SK-N-SH (cell line): ENCODE data around the gene RHNO1. TPM values are rescaled to one million over a fixed set of nuclear protein-coding genes. Genes with fewer than 3 reads are reported as not detected.

ENCODE experiments used
- CTCF ChIA-PET: fragments of 300-600, 350-600 bp; formaldehyde crosslinking; extraction: SDS; loops from one replicate; lab custom pipeline; 2021; lab: Yijun Ruan, JAX
- POLR2A ChIA-PET: fragments of 350-600 bp; sonication (Branson Sonifier 250); formaldehyde crosslinking; extraction: SDS; loops from one replicate; lab custom pipeline; 2020; ENCODE audit warnings: antibody characterized with exemption, inconsistent platforms; lab: Yijun Ruan, JAX
- DNase-seq: peaks from one replicate; pipeline ENCODE4 v3.0.0; 2012
- H2AFZ ChIP-seq: fragments of 200-600 bp; sonication (generic); 2 replicates; pipeline ENCODE4 v1.8.1; 2016; ENCODE audit warnings: antibody characterized with exemption, mild to moderate bottlenecking, low read depth
- H3F3A ChIP-seq: fragments of 200-600 bp; sonication (generic); replicated peaks from 2 replicates; pipeline ENCODE3; 2016; ENCODE audit warnings: antibody characterized with exemption, mild to moderate bottlenecking; ENCODE audit not compliant: insufficient read depth
- H3K27ac ChIP-seq, 2 experiments: fragments of 200-500 bp in 1 of 2; fragments of 200-600 bp in 1 of 2; sonication (Bioruptor generic) in 1 of 2; sonication (generic), shearing (Covaris generic) in 1 of 2; 2 replicates each; pipeline versions ENCODE4 v1.5.1 to v1.6.1; 2014 to 2016; ENCODE audit warnings: low read depth in 2 of 2, inconsistent platforms in 1 of 2, low read length in 1 of 2, mild to moderate bottlenecking in 1 of 2, mixed read lengths in 1 of 2
- H3K27me3 ChIP-seq: fragments of 200-600 bp; sonication (generic), shearing (Covaris generic); 2 replicates; pipeline ENCODE4 v1.6.1; 2016; ENCODE audit warnings: mixed run types; ENCODE audit not compliant: insufficient read depth
- H3K36me3 ChIP-seq, 2 experiments: fragments of 200-500 bp in 1 of 2; fragments of 200-600 bp in 1 of 2; sonication (Bioruptor generic) in 1 of 2; sonication (generic) in 1 of 2; replicated peaks in 1 of 2; 2 replicates each; pipeline versions ENCODE3 to v1.5.1; 2014 to 2016; ENCODE audit warnings: low read length in 1 of 2, mild to moderate bottlenecking in 1 of 2; ENCODE audit not compliant: insufficient read depth in 2 of 2, control insufficient read depth in 1 of 2
- H3K4me1 ChIP-seq, 2 experiments: fragments of 200-500 bp in 1 of 2; fragments of 200-600 bp in 1 of 2; sonication (Bioruptor generic) in 1 of 2; sonication (generic), shearing (Covaris generic) in 1 of 2; 2 replicates each; pipeline versions ENCODE4 v1.5.1 to v1.6.1; 2014 to 2016; ENCODE audit warnings: low read depth in 1 of 2, low read length in 1 of 2, mixed run types in 1 of 2; ENCODE audit not compliant: insufficient read depth in 2 of 2, control insufficient read depth in 1 of 2
- H3K4me2 ChIP-seq: fragments of 200-600 bp; sonication (generic), shearing (Covaris generic); 2 replicates; pipeline ENCODE4 v1.6.1; 2017; ENCODE audit warnings: mixed run types
- H3K4me3 ChIP-seq, 2 experiments: fragments of 200-500 bp in 1 of 2; fragments of 200-600 bp in 1 of 2; sonication (Bioruptor generic) in 1 of 2; sonication (generic), shearing (Covaris generic) in 1 of 2; 2 replicates each; pipeline versions ENCODE4 v1.5.1 to v1.8.1; 2014 to 2016; ENCODE audit warnings: low read depth in 2 of 2, inconsistent platforms in 1 of 2, low read length in 1 of 2, mild to moderate bottlenecking in 1 of 2, mixed read lengths in 1 of 2, moderate library complexity in 1 of 2
- H3K79me2 ChIP-seq: fragments of 200-600 bp; sonication (generic); 2 replicates; pipeline ENCODE4 v1.8.1; 2017; ENCODE audit warnings: mild to moderate bottlenecking; ENCODE audit not compliant: insufficient read depth
- H3K9ac ChIP-seq: fragments of 200-600 bp; sonication (generic); 2 replicates; pipeline ENCODE4 v1.6.1; 2017; ENCODE audit warnings: mixed run types
- H3K9me2 ChIP-seq: fragments of 200-600 bp; sonication (generic); 2 replicates; pipeline ENCODE4 v1.6.1; 2017; ENCODE audit warnings: mixed run types
- H3K9me3 ChIP-seq: fragments of 200-600 bp; sonication (generic); 2 replicates; pipeline ENCODE4 v1.6.1; 2017; ENCODE audit warnings: mixed run types, mild to moderate bottlenecking, moderate library complexity
- H4K20me1 ChIP-seq: fragments of 200-600 bp; sonication (generic); 2 replicates; pipeline ENCODE4 v1.6.1; 2017; ENCODE audit warnings: mild to moderate bottlenecking, mixed run types; ENCODE audit not compliant: insufficient read depth
- EP300 ChIP-seq, 2 experiments: IDR thresholded peaks; 2 replicates each; pipeline versions ENCODE4 v1.4.0 to v1.6.1; 2012; ENCODE audit warnings: borderline replicate concordance in 1 of 2, low read depth in 1 of 2, low read length in 1 of 2
- EZH2phosphoT487 ChIP-seq: fragments of 200-600 bp; sonication (generic); IDR thresholded peaks from 2 replicates; pipeline ENCODE4 v1.6.1; 2017; ENCODE audit warnings: low read depth, mixed run types, mild to moderate bottlenecking, antibody characterized with exemption, moderate library complexity, borderline replicate concordance
- FOSL2 ChIP-seq: IDR thresholded peaks from 2 replicates; pipeline ENCODE4 v1.4.0; 2012; ENCODE audit warnings: low read depth, mild to moderate bottlenecking, moderate library complexity, borderline replicate concordance
- FOXJ3 ChIP-seq: sonication (generic); formaldehyde crosslinking; IDR thresholded peaks from 2 replicates; pipeline ENCODE4 v1.5.1; 2020; ENCODE audit warnings: mild to moderate bottlenecking, missing genetic modification reagents
- GABPA ChIP-seq: IDR thresholded peaks from 2 replicates; pipeline ENCODE4 v1.4.0; 2012; ENCODE audit warnings: low read depth, mild to moderate bottlenecking
- GATA2 ChIP-seq: sonication (generic); formaldehyde crosslinking; IDR thresholded peaks from 2 replicates; pipeline ENCODE4 v1.5.0; 2020; ENCODE audit warnings: mild to moderate bottlenecking, missing genetic modification reagents
- JUND ChIP-seq: IDR thresholded peaks from 2 replicates; pipeline ENCODE4 v1.4.0; 2012
- MXI1 ChIP-seq: IDR thresholded peaks from 2 replicates; pipeline ENCODE4 v1.6.1; 2012; ENCODE audit warnings: mild to moderate bottlenecking, low read depth, low read length, improper control_type of control experiment
- NRF1 ChIP-seq: IDR thresholded peaks from 2 replicates; pipeline ENCODE4 v1.6.1; 2012; ENCODE audit warnings: low read depth, mild to moderate bottlenecking, low read length
- RAD21 ChIP-seq: IDR thresholded peaks from 2 replicates; pipeline ENCODE4 v1.6.1; 2012; ENCODE audit warnings: mild to moderate bottlenecking, low read length
- RCOR1 ChIP-seq: fragments of 150-350 bp; IDR thresholded peaks from 2 replicates; pipeline ENCODE4 v1.6.1; 2017; ENCODE audit warnings: antibody characterized with exemption, low read length
- RXRA ChIP-seq: IDR thresholded peaks from 2 replicates; pipeline ENCODE4 v1.4.0; 2012; ENCODE audit warnings: low read depth, mild to moderate bottlenecking, borderline replicate concordance
- SMC3 ChIP-seq: IDR thresholded peaks from 2 replicates; pipeline ENCODE4 v1.6.1; 2012; ENCODE audit warnings: low read depth, low read length, improper control_type of control experiment
- TAF1 ChIP-seq: IDR thresholded peaks from 2 replicates; pipeline ENCODE4 v1.6.1; 2012; ENCODE audit warnings: low read depth, mild to moderate bottlenecking, low read length, moderate library complexity, borderline replicate concordance
- TCF12 ChIP-seq: IDR thresholded peaks from 2 replicates; pipeline ENCODE4 v1.4.0; 2012
- YY1 ChIP-seq: IDR thresholded peaks from 2 replicates; pipeline ENCODE4 v1.4.0; 2012; ENCODE audit warnings: low read depth, mild to moderate bottlenecking
- WGBS: methylation state at CpG from one replicate; pipeline ENCODE4 v1.1.6; 2017; ENCODE audit warnings: low lambda C conversion rate; 5-methylcytosine and 5-hydroxymethylcytosine counted together
- polyA plus RNA-seq, 3 experiments: library from polyadenylated mRNA; depleted of rRNA; stranded (reverse); fragments of >200 nt; gene quantifications; 2 replicates each; pipeline ENCODE4 v1.2.3, GENCODE V29; 2012
- TF ChIP-seq, protein P1 (sequence below): IDR thresholded peaks from 2 replicates; pipeline ENCODE4 v1.6.1; 2012; ENCODE audit warnings: mild to moderate bottlenecking, low read depth, low read length, moderate library complexity
- TF ChIP-seq, protein P2 (sequence below): IDR thresholded peaks from 2 replicates; pipeline ENCODE4 v1.4.0; 2012; ENCODE audit warnings: low read depth, borderline replicate concordance
- TF ChIP-seq, protein P3 (sequence below): fragments of 200-600 bp; sonication (generic); IDR thresholded peaks from 2 replicates; pipeline ENCODE4 v1.6.1; 2017; ENCODE audit warnings: antibody characterized with exemption, mild to moderate bottlenecking, moderate library complexity
- TF ChIP-seq, protein P4 (sequence below): fragments of 150-350 bp; IDR thresholded peaks from 2 replicates; pipeline ENCODE4 v1.6.1; 2017; ENCODE audit warnings: antibody characterized with exemption, low read length, low read depth, borderline replicate concordance

Gene RHNO1
- polyA plus RNA-seq, 1 of the 3 experiments (the other 2 are of a cell fraction): 28.9 TPM

DNA sequence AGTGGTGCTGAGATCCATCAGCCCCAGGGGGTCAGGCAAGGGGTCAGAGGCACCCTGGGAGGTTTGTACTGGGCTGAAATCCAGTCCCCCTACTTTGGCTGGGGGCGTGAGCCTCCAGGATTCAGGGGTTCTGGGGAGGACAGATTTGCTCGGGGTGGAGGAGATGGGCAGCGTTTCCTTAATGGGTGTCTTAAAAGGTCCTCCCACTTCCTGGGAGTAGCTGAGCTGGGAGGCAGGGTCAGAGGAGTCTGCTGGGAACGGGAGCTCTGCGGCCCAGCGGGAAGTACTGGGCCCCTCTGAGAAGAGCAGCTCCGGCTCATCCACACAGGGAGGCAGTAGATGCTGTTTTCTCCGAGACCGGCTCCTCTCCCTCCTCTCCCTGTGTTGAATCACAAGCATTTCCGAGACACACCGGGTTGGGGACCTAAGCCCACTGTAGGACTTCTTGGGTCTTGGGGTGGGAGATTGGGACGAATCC lies 18.0 kb upstream of the RHNO1 start:
- Histone ChIP-seq H3K9me2 (no peaks in the 10 kb centered on the region), H3K79me2 (no peaks in the 10 kb centered on the region; the same call in 1 of the 2 replicates)
- WGBS: 100% methylated on average over 2 of the region's 12 CpGs

More for the DNA sequence above, 18.0 kb upstream of the RHNO1 start:
- H3F3A ChIP-seq: peaks cover 9% of the 10 kb centered on the region
- H3K27me3 ChIP-seq: no peaks in the 10 kb centered on the region
- H3K27ac ChIP-seq: no peak overlapping the region
- H3K36me3 ChIP-seq: peaks cover 4 to 18% of the 10 kb centered on the region in 2 experiments
- TF ChIP-seq GABPA (no peak), MXI1 (no peak), FOSL2 (no peak), SMC3 (no peak), RXRA (no peak), EZH2phosphoT487 (no peak), TAF1 (no peak), YY1 (no peak), TCF12 (no peak), EP300 (IDR thresholded peaks at IDR 0.05; ENCODE audit: borderline replicate concordance in 1 of 2, low read depth in 1 of 2, low read length in 1 of 2) (no peak), GATA2 (no peak), RCOR1 (no peak), RAD21 (no peak), FOXJ3 (CRISPR knock-in tag) (no peak), JUND (no peak), NRF1 (no peak)
- TF ChIP-seq, protein P1, sequence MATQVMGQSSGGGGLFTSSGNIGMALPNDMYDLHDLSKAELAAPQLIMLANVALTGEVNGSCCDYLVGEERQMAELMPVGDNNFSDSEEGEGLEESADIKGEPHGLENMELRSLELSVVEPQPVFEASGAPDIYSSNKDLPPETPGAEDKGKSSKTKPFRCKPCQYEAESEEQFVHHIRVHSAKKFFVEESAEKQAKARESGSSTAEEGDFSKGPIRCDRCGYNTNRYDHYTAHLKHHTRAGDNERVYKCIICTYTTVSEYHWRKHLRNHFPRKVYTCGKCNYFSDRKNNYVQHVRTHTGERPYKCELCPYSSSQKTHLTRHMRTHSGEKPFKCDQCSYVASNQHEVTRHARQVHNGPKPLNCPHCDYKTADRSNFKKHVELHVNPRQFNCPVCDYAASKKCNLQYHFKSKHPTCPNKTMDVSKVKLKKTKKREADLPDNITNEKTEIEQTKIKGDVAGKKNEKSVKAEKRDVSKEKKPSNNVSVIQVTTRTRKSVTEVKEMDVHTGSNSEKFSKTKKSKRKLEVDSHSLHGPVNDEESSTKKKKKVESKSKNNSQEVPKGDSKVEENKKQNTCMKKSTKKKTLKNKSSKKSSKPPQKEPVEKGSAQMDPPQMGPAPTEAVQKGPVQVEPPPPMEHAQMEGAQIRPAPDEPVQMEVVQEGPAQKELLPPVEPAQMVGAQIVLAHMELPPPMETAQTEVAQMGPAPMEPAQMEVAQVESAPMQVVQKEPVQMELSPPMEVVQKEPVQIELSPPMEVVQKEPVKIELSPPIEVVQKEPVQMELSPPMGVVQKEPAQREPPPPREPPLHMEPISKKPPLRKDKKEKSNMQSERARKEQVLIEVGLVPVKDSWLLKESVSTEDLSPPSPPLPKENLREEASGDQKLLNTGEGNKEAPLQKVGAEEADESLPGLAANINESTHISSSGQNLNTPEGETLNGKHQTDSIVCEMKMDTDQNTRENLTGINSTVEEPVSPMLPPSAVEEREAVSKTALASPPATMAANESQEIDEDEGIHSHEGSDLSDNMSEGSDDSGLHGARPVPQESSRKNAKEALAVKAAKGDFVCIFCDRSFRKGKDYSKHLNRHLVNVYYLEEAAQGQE: no peak
- TF ChIP-seq, protein P2, sequence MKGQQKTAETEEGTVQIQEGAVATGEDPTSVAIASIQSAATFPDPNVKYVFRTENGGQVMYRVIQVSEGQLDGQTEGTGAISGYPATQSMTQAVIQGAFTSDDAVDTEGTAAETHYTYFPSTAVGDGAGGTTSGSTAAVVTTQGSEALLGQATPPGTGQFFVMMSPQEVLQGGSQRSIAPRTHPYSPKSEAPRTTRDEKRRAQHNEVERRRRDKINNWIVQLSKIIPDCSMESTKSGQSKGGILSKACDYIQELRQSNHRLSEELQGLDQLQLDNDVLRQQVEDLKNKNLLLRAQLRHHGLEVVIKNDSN: no peak
- TF ChIP-seq, protein P3, sequence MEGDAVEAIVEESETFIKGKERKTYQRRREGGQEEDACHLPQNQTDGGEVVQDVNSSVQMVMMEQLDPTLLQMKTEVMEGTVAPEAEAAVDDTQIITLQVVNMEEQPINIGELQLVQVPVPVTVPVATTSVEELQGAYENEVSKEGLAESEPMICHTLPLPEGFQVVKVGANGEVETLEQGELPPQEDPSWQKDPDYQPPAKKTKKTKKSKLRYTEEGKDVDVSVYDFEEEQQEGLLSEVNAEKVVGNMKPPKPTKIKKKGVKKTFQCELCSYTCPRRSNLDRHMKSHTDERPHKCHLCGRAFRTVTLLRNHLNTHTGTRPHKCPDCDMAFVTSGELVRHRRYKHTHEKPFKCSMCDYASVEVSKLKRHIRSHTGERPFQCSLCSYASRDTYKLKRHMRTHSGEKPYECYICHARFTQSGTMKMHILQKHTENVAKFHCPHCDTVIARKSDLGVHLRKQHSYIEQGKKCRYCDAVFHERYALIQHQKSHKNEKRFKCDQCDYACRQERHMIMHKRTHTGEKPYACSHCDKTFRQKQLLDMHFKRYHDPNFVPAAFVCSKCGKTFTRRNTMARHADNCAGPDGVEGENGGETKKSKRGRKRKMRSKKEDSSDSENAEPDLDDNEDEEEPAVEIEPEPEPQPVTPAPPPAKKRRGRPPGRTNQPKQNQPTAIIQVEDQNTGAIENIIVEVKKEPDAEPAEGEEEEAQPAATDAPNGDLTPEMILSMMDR: no peak
- TF ChIP-seq, protein P4, sequence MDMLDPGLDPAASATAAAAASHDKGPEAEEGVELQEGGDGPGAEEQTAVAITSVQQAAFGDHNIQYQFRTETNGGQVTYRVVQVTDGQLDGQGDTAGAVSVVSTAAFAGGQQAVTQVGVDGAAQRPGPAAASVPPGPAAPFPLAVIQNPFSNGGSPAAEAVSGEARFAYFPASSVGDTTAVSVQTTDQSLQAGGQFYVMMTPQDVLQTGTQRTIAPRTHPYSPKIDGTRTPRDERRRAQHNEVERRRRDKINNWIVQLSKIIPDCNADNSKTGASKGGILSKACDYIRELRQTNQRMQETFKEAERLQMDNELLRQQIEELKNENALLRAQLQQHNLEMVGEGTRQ: no peak
- no peak for DNase-seq
- H3K4me1 ChIP-seq: no peaks in the 10 kb centered on the region
- no peak overlapping the region for H2AFZ ChIP-seq
- H4K20me1 ChIP-seq: no peaks in the 10 kb centered on the region
- no peak overlapping the region for H3K9ac ChIP-seq
- ChIA-PET CTCF (interaction anchor here (1.0 to 1.5 kb wide), 2 partner anchors 45 to 85 kb away, joined by 4 to 7 read pairs; no protein-coding TSS in a partner anchor), POLR2A (no interaction called here)
- H3K4me3 ChIP-seq: no peak overlapping the region
- no peak overlapping the region for H3K4me2 ChIP-seq
- H3K9me3 ChIP-seq: no peaks in the 10 kb centered on the region
